Smooth muscle cell (in vitro differentiated cells): ENCODE results near the gene PCNX3. TPM values are rescaled to one million over a fixed set of nuclear protein-coding genes. Genes with fewer than 3 reads are reported as not detected.
"Not testable (repeated sequence)": the region's sequence is repeated elsewhere in the genome, so short reads cannot be mapped to it uniquely, and the experiment has no call there.

Experiments
- DNase-seq: peaks from one replicate; lab custom pipeline; 2025; ENCODE audit not compliant: unreplicated experiment; lab: John Stamatoyannopoulos, UW
- H2AFZ ChIP-seq: fragments of 200-600 bp; sonication (generic); 2 replicates; pipeline ENCODE4 v1.6.0; 2016; ENCODE audit warnings: antibody characterized with exemption, low read depth, mild to moderate bottlenecking
- H3F3A ChIP-seq: fragments of 200-600 bp; sonication (generic); 2 replicates; pipeline ENCODE4 v1.6.0; 2017; ENCODE audit warnings: antibody characterized with exemption, low read depth
- H3K27ac ChIP-seq: fragments of 200-600 bp; sonication (generic); 2 replicates; pipeline ENCODE4 v1.5.1; 2016; ENCODE audit warnings: low read depth, mild to moderate bottlenecking
- H3K27me3 ChIP-seq: fragments of 200-600 bp; sonication (generic); 2 replicates; pipeline ENCODE4 v1.6.1; 2016; ENCODE audit warnings: low read depth, mild to moderate bottlenecking
- H3K36me3 ChIP-seq: fragments of 200-600 bp; sonication (generic); 2 replicates; pipeline ENCODE4 v1.5.1; 2016; ENCODE audit warnings: low read depth
- H3K4me1 ChIP-seq: fragments of 200-600 bp; sonication (generic); 2 replicates; pipeline ENCODE4 v1.5.1; 2016; ENCODE audit warnings: low read depth
- H3K4me2 ChIP-seq: fragments of 200-600 bp; sonication (generic); 2 replicates; pipeline ENCODE4 v1.6.0; 2016; ENCODE audit warnings: mild to moderate bottlenecking
- H3K4me3 ChIP-seq: fragments of 200-600 bp; sonication (generic); 2 replicates; pipeline ENCODE4 v1.5.1; 2016; ENCODE audit warnings: mild to moderate bottlenecking
- H3K79me2 ChIP-seq: fragments of 200-600 bp; sonication (generic); 2 replicates; pipeline ENCODE4 v1.6.0; 2016; ENCODE audit warnings: low read depth, mild to moderate bottlenecking
- H3K9ac ChIP-seq: fragments of 200-600 bp; sonication (generic); 2 replicates; pipeline ENCODE4 v1.6.0; 2016; ENCODE audit warnings: low read depth
- H3K9me3 ChIP-seq: fragments of 200-600 bp; sonication (generic); replicated peaks from 2 replicates; pipeline ENCODE4 v1.5.1; 2016; ENCODE audit warnings: low read depth
- H4K20me1 ChIP-seq: fragments of 200-600 bp; sonication (generic); 2 replicates; pipeline ENCODE4 v1.6.0; 2016; ENCODE audit warnings: low read depth
- WGBS: methylation state at CpG from one replicate; pipeline ENCODE4 v1.1.7; 2016; ENCODE audit warnings: low lambda C conversion rate; 5-methylcytosine and 5-hydroxymethylcytosine counted together
- polyA plus RNA-seq: library from polyadenylated mRNA; unstranded; fragments of >200 nt; fragmentation: Nextera tagmentation; extraction: Ambion mirVana; gene quantifications from 2 replicates; pipeline ENCODE4 v1.2.1, GENCODE V29; 2016
- total RNA-seq: library from RNA; depleted of rRNA; stranded (reverse); fragments of >200 nt; gene quantifications from 2 replicates; pipeline ENCODE4 v1.2.3, GENCODE V29; 2014
- TF ChIP-seq, protein P1 (sequence below): fragments of 200-600 bp; sonication (generic); IDR thresholded peaks from 2 replicates; pipeline ENCODE4 v1.5.1; 2017; ENCODE audit warnings: borderline replicate concordance, mild to moderate bottlenecking, antibody characterized with exemption; ENCODE audit not compliant: insufficient read depth, poor library complexity, severe bottlenecking

The PCNX3 gene
- total and polyA plus RNA-seq, 2 experiments from 2014 or later = 17.5 to 18.3 TPM

DNA sequence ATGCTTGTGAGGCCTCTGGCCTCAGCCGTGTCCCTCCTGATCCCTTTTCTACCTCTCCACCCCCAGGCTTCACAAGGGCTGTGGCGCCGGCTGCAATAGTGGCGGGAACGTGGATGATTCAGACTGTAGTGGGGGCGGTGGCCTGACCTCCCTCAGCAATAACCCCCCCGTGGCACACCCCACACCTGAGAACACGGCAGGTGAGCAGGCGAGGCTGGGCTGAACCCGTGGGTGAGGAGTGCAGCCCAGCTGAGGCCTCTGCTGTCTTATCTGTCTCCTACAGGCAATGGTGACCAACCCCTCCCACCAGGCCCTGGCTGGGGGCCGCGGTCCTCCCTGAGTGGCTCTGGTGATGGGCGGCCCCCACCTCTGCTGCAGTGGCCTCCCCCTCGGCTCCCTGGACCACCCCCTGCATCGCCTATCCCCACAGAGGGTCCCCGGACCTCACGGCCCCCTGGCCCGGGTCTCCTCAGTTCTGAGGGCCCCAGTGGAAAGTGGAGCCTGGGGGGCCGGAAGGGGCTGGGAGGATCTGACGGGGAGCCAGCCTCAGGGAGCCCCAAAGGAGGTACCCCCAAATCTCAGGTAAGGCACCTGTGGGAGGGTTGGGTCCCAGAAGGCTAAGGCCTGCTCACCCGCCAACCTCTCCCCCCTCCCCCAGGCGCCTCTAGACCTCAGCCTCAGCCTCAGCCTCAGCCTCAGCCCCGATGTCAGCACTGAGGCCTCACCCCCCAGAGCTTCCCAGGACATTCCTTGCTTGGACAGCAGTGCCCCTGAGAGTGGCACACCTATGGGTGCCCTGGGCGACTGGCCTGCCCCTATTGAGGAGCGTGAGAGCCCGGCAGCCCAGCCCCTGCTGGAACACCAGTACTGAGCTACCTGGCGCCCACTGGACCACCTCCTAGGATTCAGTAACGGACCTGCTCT is 20.8 kb downstream of the PCNX3 start:
- Histone ChIP-seq H3K9me3 (no peaks in the 10 kb centered on the region), H4K20me1 (peaks cover 14% of the 10 kb centered on the region), H3K36me3 (no peaks in the 10 kb centered on the region), H3F3A (peaks cover 11% of the 10 kb centered on the region), H3K79me2 (no peaks in the 10 kb centered on the region), H3K9ac (no peak overlapping the region), H2AFZ (no peak overlapping the region), H3K4me2 (no peak overlapping the region), H3K4me3 (no peak overlapping the region), H3K27me3 (no peaks in the 10 kb centered on the region), H3K27ac (no peak overlapping the region), H3K4me1 (peaks cover 13% of the 10 kb centered on the region)
- WGBS = 98% methylated on average over 23 of the region's 28 CpGs
- TF ChIP-seq, protein P1, sequence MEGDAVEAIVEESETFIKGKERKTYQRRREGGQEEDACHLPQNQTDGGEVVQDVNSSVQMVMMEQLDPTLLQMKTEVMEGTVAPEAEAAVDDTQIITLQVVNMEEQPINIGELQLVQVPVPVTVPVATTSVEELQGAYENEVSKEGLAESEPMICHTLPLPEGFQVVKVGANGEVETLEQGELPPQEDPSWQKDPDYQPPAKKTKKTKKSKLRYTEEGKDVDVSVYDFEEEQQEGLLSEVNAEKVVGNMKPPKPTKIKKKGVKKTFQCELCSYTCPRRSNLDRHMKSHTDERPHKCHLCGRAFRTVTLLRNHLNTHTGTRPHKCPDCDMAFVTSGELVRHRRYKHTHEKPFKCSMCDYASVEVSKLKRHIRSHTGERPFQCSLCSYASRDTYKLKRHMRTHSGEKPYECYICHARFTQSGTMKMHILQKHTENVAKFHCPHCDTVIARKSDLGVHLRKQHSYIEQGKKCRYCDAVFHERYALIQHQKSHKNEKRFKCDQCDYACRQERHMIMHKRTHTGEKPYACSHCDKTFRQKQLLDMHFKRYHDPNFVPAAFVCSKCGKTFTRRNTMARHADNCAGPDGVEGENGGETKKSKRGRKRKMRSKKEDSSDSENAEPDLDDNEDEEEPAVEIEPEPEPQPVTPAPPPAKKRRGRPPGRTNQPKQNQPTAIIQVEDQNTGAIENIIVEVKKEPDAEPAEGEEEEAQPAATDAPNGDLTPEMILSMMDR = no peak
- DNase-seq = no peak

DNA sequence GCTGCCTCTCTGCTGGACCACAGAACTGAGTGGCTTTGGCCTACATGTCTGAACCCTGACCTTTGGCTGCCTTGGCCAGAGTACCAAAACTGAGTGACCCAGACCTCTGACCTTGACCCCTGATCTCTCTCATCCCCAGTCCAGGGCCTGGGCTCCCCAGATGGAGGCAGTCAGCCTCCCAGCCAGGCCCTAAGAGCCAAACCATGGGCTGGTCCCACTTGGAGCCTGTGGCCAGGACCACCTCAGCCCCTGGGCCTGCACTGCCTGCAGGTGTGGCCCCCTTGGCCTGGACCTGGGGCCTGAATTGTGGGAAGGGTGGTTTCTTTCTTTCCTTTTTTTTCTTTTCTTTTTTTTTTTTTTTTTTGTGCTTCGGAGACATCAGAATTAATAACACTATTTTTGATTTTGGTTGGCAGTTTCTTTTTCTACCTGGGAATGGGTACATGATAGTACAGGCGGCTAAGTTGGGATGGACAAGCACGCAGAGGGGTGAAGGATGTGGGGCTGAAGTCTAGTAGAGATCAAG is 21.5 kb downstream of the PCNX3 start:
- Histone ChIP-seq H3K4me2 (peak overlapping the region; percentile 99), H2AFZ (no peak overlapping the region), H3K4me3 (no peak overlapping the region), H3K4me1 (peaks cover 13% of the 10 kb centered on the region), H3K9me3 (no peaks in the 10 kb centered on the region), H3K36me3 (no peaks in the 10 kb centered on the region), H3F3A (peaks cover 11% of the 10 kb centered on the region), H4K20me1 (peaks cover 14% of the 10 kb centered on the region), H3K27ac (no peak overlapping the region), H3K79me2 (no peaks in the 10 kb centered on the region), H3K27me3 (no peaks in the 10 kb centered on the region), H3K9ac (no peak overlapping the region)
- TF ChIP-seq, protein P1 = no peak
- WGBS = 93% methylated on average over 3 of the region's 3 CpGs
- DNase-seq = no peak

DNA sequence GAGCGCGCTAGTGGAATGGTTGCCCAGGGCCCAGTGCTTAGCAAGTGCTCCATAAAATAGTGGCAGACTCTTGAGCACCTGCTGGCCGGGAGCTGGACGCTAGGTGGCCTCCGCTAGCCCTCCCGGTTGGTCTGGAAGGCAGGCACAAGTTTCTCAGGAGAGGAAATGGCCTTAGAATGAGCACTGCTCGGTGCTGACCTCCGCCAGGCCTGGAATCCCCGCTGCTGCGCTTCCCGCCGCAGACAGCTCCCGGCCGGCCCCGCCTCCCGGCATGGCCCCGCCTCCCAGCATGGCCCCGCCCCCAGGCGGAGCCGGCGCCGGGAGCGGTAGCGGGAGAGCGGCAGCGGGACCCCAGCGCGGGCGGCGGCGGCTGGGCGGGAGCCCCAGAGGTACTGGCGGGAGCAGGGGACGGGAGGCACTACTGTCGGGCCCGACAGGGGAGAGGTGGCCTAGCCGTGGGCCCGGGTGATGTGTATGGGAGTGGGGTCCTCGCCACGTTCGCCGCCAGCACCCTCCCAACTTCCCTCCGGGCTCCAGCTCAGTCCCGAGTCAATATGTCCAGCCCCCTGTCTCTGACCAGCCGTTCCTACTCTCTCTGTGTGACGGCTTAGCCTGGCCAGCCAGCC is 22.3 kb downstream of the PCNX3 start, which contains the start of gene SIPA1:
TSS of gene SIPA1 (plus strand) at position 308 of the 626 bp plus-strand sequence. CDS start 2,821 bp downstream, outside the sequence.
- WGBS = 6% methylated on average over 27 of the region's 46 CpGs
- no peaks in the 10 kb centered on the region for H3K27me3 ChIP-seq
- H3K4me1 ChIP-seq = peaks cover 13% of the 10 kb centered on the region
- H3K36me3 ChIP-seq = no peaks in the 10 kb centered on the region
- H4K20me1 ChIP-seq = peaks cover 14% of the 10 kb centered on the region
- no peak within 1 kb of the TSS for H2AFZ ChIP-seq
- H3F3A ChIP-seq = peaks cover 11% of the 10 kb centered on the region
- H3K4me3 ChIP-seq = peak within 1 kb of the TSS; percentile 76
- TF ChIP-seq, protein P1 = peak; percentile 15
- peak within 1 kb of the TSS; percentile 68 for H3K9ac ChIP-seq
- no peaks in the 10 kb centered on the region for H3K79me2 ChIP-seq
- peak within 1 kb of the TSS; percentile 99 for H3K4me2 ChIP-seq
- peak within 1 kb of the TSS; percentile 53 for H3K27ac ChIP-seq
- no peaks in the 10 kb centered on the region for H3K9me3 ChIP-seq
- peak; percentile 49 for DNase-seq

DNA sequence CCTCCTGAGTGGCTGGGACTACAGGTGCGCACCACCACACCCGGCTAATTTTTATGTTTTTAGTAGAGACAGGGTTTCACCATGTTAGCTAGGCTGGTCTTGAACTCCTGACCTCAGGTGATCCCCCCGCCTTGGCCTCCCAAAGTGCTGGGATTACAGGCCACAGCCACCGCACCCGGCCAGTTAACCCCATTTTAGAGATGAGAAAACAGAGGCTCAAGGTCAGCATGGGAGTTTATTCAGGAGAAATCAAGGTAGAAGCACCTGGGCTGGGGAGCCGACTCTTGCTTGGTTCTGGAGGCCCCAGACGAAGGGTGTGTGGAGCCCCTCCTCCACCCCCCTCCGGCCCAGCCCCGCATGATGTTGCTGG is 23.6 kb downstream of the PCNX3 start:
- 100% methylated on average over 9 of the region's 9 CpGs for WGBS
- H3K27ac ChIP-seq = not testable (repeated sequence)

More for the DNA sequence above, 23.6 kb downstream of the PCNX3 start:
- H3K79me2 ChIP-seq, H3K4me3 ChIP-seq, H3K9ac ChIP-seq, H2AFZ ChIP-seq, H3K36me3 ChIP-seq, DNase-seq, H3K9me3 ChIP-seq, H3K4me2 ChIP-seq, H3K27me3 ChIP-seq: not testable (repeated sequence)
- Histone ChIP-seq H3F3A (peaks cover 11% of the 10 kb centered on the region), H4K20me1 (peaks cover 14% of the 10 kb centered on the region), H3K4me1 (peaks cover 13% of the 10 kb centered on the region)
